Activated T-cell treated with anti-CD3 and anti-CD28 coated beads for 24 hours (primary cell): ENCODE data around the gene ZNF296.
A peak's percentile ranks its signal among the peaks of the same experiment; 100 is the strongest.
"Not testable (repeated sequence)": the region's sequence is repeated elsewhere in the genome, so short reads cannot be mapped to it uniquely, and the experiment has no call there.

Experiments
- DNase-seq: peaks from one replicate; pipeline ENCODE4 v3.0.0-alpha.2; 2020; ENCODE audit warnings: low read depth

Gene ZNF296

GRCh38 chr19:45076029-45076850 is at the start of gene ZNF296:
TSS of gene ZNF296 (minus strand) at chr19:45076478. CDS start at chr19:45076373, 105 bp downstream.
- peak; percentile 77 for DNase-seq

GRCh38 chr19:45125360-45125759 is 49.1 kb upstream of the ZNF296 start:
- no peak for DNase-seq

- no peak for DNase-seq
Measured at GRCh38 chr19:45124021-45124420, 47.7 kb upstream of the ZNF296 start.

GRCh38 chr19:45123440-45123850 is 47.2 kb upstream of the ZNF296 start:
- no peak for DNase-seq

- no peak for DNase-seq
Measured at GRCh38 chr19:45122832-45123231, 46.6 kb upstream of the ZNF296 start.

GRCh38 chr19:45121827-45122345 is 45.6 kb upstream of the ZNF296 start:
- no peak for DNase-seq

GRCh38 chr19:45119582-45119981 is 43.3 kb upstream of the ZNF296 start:
- DNase-seq, result no peak

GRCh38 chr19:45118591-45119355 is 42.5 kb upstream of the ZNF296 start:
- not testable (repeated sequence) for DNase-seq

- DNase-seq, result no peak
Measured at GRCh38 chr19:45118106-45118505, 41.8 kb upstream of the ZNF296 start.

GRCh38 chr19:45117671-45118070 is 41.4 kb upstream of the ZNF296 start:
- no peak for DNase-seq

GRCh38 chr19:45117167-45117594 is 40.9 kb upstream of the ZNF296 start:
- DNase-seq, result peak; percentile 55

- DNase-seq, result no peak
Measured at GRCh38 chr19:45115809-45116615, 39.7 kb upstream of the ZNF296 start.

- DNase-seq, result no peak
Measured at GRCh38 chr19:45114116-45114515, 37.8 kb upstream of the ZNF296 start.

GRCh38 chr19:45113628-45114027 is 37.4 kb upstream of the ZNF296 start:
- DNase-seq, result no peak

- DNase-seq, result no peak
Measured at GRCh38 chr19:45112111-45112827, 36.0 kb upstream of the ZNF296 start.

- no peak for DNase-seq
Measured at GRCh38 chr19:45110851-45111266, 34.6 kb upstream of the ZNF296 start.

GRCh38 chr19:45107621-45108150 is 31.4 kb upstream of the ZNF296 start:
- no peak for DNase-seq

- DNase-seq, result not testable (repeated sequence)
Measured at GRCh38 chr19:45106363-45106762, 30.1 kb upstream of the ZNF296 start.

GRCh38 chr19:45104658-45105349 is 28.5 kb upstream of the ZNF296 start:
- DNase-seq, result no peak

GRCh38 chr19:45103508-45104319 is 27.4 kb upstream of the ZNF296 start:
- no peak for DNase-seq
